T-cell (primary cell): ENCODE results near the gene RIPOR1. TPM values are rescaled to one million over a fixed set of nuclear protein-coding genes. Genes with fewer than 3 reads are reported as not detected.

ENCODE experiments used
- ATAC-seq, 4 experiments: fragments of 200-7000 bp in 3 of 4; fragments of 150-1000 bp in 1 of 4; cut with Tn5 transposase; replicated peaks in 1 of 4; 1 replicate in 3 of 4; 2 replicates in 1 of 4; pipeline ENCODE4 v1.10.0; 2021; ENCODE audit warnings: moderate library complexity in 3 of 4, mild to moderate bottlenecking in 2 of 4, moderate number of reproducible peaks in 1 of 4
- CTCF ChIA-PET, 2 donors: fragments of 300-600 bp; sonication (Branson Sonifier 250); formaldehyde crosslinking; loops; one replicate each; lab custom pipeline; 2022; ENCODE audit warnings: antibody characterized with exemption in 2 of 2; lab: Charles Lee
- POLR2A ChIA-PET, 2 donors: fragments of 300-600 bp; sonication (Branson Sonifier 250); formaldehyde crosslinking; loops; one replicate each; lab custom pipeline; 2022; ENCODE audit warnings: antibody characterized with exemption in 2 of 2; lab: Charles Lee
- DNase-seq, 35 experiments: peaks; one replicate each; pipeline versions ENCODE4 v3.0.0 to v3.0.0-alpha.2; 2013 to 2023
- H3K27ac ChIP-seq: one replicate; pipeline ENCODE4 v1.5.1; 2013; ENCODE audit warnings: low read length
- H3K27me3 ChIP-seq, 2 experiments: replicated peaks in 1 of 2; 1 replicate in 1 of 2; 2 replicates in 1 of 2; pipeline versions ENCODE4 v1.6.1 to v1.7.0; 2013; ENCODE audit warnings: low read length in 1 of 2, mixed read lengths in 1 of 2; ENCODE audit not compliant: control insufficient read depth in 2 of 2, insufficient read depth in 2 of 2; ENCODE audit errors: extremely low read depth in 1 of 2
- H3K36me3 ChIP-seq, 2 donors: 1 replicate in 1 of 2; 2 replicates in 1 of 2; pipeline versions ENCODE4 v1.6.1 to v1.7.0; 2013; ENCODE audit warnings: low read length in 1 of 2; ENCODE audit not compliant: control insufficient read depth in 2 of 2, insufficient read depth in 1 of 2; ENCODE audit errors: extremely low read depth in 1 of 2
- H3K4me1 ChIP-seq, 2 experiments: 1 replicate in 1 of 2; 2 replicates in 1 of 2; pipeline versions ENCODE4 v1.6.1 to v1.7.0; 2013; ENCODE audit warnings: low read length in 2 of 2, mixed read lengths in 1 of 2; ENCODE audit not compliant: insufficient read depth in 2 of 2, control insufficient read depth in 1 of 2; ENCODE audit errors: extremely low read depth in 1 of 2
- H3K4me3 ChIP-seq, 2 donors: 1 replicate in 1 of 2; 2 replicates in 1 of 2; pipeline versions ENCODE4 v1.5.1 to v1.7.0; 2013; ENCODE audit warnings: mild to moderate bottlenecking in 2 of 2, low read length in 1 of 2, moderate library complexity in 1 of 2; ENCODE audit not compliant: control insufficient read depth in 1 of 2; ENCODE audit errors: extremely low read depth in 1 of 2
- H3K9me3 ChIP-seq: 2 replicates; pipeline ENCODE4 v1.7.0; 2013
- H3K27ac Mint-ChIP-seq, 2 donors: one replicate each; pipeline ENCODE4 v1.8.0; 2020 to 2021; ENCODE audit warnings: mild to moderate bottlenecking in 2 of 2, mixed read lengths in 2 of 2
- H3K27me3 Mint-ChIP-seq, 2 donors: one replicate each; pipeline ENCODE4 v1.8.0; 2021 to 2022; ENCODE audit warnings: mixed read lengths in 2 of 2
- H3K36me3 Mint-ChIP-seq: one replicate; pipeline ENCODE4 v1.8.0; 2021; ENCODE audit warnings: mixed read lengths
- H3K4me1 Mint-ChIP-seq, 3 donors: one replicate each; pipeline ENCODE4 v1.8.0; 2020 to 2022; ENCODE audit warnings: mixed read lengths in 3 of 3, mild to moderate bottlenecking in 1 of 3
- H3K4me3 Mint-ChIP-seq, 3 donors: one replicate each; pipeline ENCODE4 v1.8.0; 2020 to 2022; ENCODE audit warnings: mild to moderate bottlenecking in 3 of 3, mixed read lengths in 3 of 3, moderate library complexity in 3 of 3
- H3K9me3 Mint-ChIP-seq, 3 donors: one replicate each; pipeline ENCODE4 v1.8.0; 2020 to 2022; ENCODE audit warnings: mixed read lengths in 3 of 3
- WGBS: methylation state at CpG from one replicate; pipeline ENCODE4 v1.1.5; 2013; ENCODE audit warnings: missing lambda C conversion rate; ENCODE audit not compliant: insufficient coverage; 5-methylcytosine and 5-hydroxymethylcytosine counted together
- total RNA-seq, 35 experiments: library from RNA in 6 of 35; stranded (reverse) in 6 of 35; fragments of 120-200 nt in 1 of 35; gene quantifications; one replicate each; pipeline versions ENCODE4 v1.2.1 to v1.2.4 and lab custom pipeline; 2013 to 2026

Gene RIPOR1
- total RNA-seq, 5 donors from 2014 or later (not counting 1 experiment from before 2014, with no cell fraction given): 33.9 to 60.7 (median 52.4) TPM

DNA sequence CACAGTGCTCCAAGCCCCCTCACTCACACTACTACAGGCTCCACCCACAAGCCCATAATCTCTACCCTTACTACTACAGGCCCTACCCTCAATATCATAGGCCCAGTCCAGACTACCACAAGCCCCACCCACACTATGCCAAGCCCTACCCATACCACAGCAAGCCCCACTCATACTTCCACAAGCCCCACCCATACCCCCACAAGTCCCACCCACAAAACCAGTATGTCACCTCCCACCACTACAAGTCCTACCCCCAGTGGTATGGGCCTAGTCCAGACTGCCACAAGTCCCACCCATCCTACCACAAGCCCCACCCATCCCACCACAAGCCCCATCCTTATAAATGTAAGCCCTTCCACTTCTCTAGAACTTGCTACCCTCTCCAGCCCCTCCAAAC is 13.8 kb downstream of the RIPOR1 start:
- Histone ChIP-seq H3K36me3 (peaks cover 4 to 34% of the 10 kb centered on the region in 2 donors), H3K27ac (peak overlapping the region; percentile 44), H3K4me1 (peaks cover 5 to 52% of the 10 kb centered on the region in 2 experiments), H3K9me3 (no peaks in the 10 kb centered on the region), H3K27me3 (no peaks in the 10 kb centered on the region), H3K4me3 (no peak overlapping the region)
- peaks cover 9% of the 10 kb centered on the region for H3K36me3 Mint-ChIP-seq
- CTCF ChIA-PET: interaction anchor here in 1 of 2 donors (1.0 kb wide), 1 partner anchor 9 kb away, joined by 4 read pairs; no protein-coding TSS in a partner anchor
- ATAC-seq (peak; percentile 66 to 74 (median 67)), DNase-seq (peak; percentile 32 to 85 (median 75))
- H3K9me3 Mint-ChIP-seq: no peaks in the 10 kb centered on the region
- H3K27me3 Mint-ChIP-seq: no peaks in the 10 kb centered on the region
- H3K27ac Mint-ChIP-seq: peak overlapping the region; percentile 82
- H3K4me1 Mint-ChIP-seq: peaks cover 48 to 58% (median 58%) of the 10 kb centered on the region in 3 donors
- POLR2A ChIA-PET: interaction anchor here in 1 of 2 donors (0.5 kb wide), 1 partner anchor 523 kb away, joined by 7 read pairs; no protein-coding TSS in a partner anchor
- no peak overlapping the region for H3K4me3 Mint-ChIP-seq

GRCh38 chr16:67543036-67543435 is 14.4 kb downstream of the RIPOR1 start:
- Histone ChIP-seq H3K4me3 (no peak overlapping the region), H3K9me3 (no peaks in the 10 kb centered on the region), H3K27ac (no peak overlapping the region), H3K27me3 (no peaks in the 10 kb centered on the region), H3K36me3 (peaks cover 4 to 34% of the 10 kb centered on the region in 2 donors), H3K4me1 (peaks cover 10 to 56% of the 10 kb centered on the region in 2 experiments)
- Mint-ChIP-seq H3K36me3 (peaks cover 12% of the 10 kb centered on the region), H3K9me3 (no peaks in the 10 kb centered on the region), H3K27me3 (no peaks in the 10 kb centered on the region), H3K27ac (peak overlapping the region; percentile 67 to 82), H3K4me1 (peaks cover 54 to 64% (median 64%) of the 10 kb centered on the region in 3 donors), H3K4me3 (no peak overlapping the region)
- ATAC-seq (no peak), DNase-seq (no peak)
- ChIA-PET CTCF (interaction anchor here in 1 of 2 donors (1.4 kb wide), 1 partner anchor 13 kb away, joined by 4 read pairs; no protein-coding TSS in a partner anchor), POLR2A (no interaction called here)
- WGBS: 98% methylated on average over 8 of the region's 8 CpGs

DNA sequence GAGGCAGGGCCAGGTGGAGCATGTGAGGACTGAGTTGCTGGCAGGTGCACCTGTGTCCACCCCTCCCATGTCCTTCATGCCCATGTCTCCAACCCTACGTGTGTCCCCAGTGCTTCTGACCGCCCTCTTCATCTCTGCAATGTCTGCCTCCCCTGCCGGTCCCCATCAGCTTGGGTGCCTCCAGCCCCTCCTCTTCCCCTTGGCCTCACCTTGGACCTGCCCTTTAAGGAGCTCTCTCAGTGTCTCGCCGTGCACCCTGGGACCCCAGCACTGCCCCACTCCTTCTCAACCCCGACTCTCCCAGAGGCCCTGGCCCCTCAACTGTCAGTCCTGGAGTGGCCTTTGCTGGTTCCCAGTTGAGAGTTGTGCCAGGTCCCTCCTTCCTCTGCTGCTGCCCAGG is 15.0 kb downstream of the RIPOR1 start:
- Mint-ChIP-seq H3K36me3 (peaks cover 12% of the 10 kb centered on the region), H3K27ac (peak overlapping the region; percentile 67 to 71), H3K9me3 (no peaks in the 10 kb centered on the region), H3K4me1 (peaks cover 59 to 69% (median 69%) of the 10 kb centered on the region in 3 donors), H3K4me3 (no peak overlapping the region), H3K27me3 (no peaks in the 10 kb centered on the region)
- ChIA-PET POLR2A (interaction anchor here in 1 of 2 donors (0.6 kb wide), 1 partner anchor 15 kb away, joined by 3 read pairs; no protein-coding TSS in a partner anchor), CTCF (interaction anchor here (1.0 to 1.4 kb wide), 3 partner anchors 11 to 19 kb away, joined by 3 to 4 read pairs (median 3); no protein-coding TSS in a partner anchor)
- no peaks in the 10 kb centered on the region for H3K27me3 ChIP-seq
- H3K27ac ChIP-seq: no peak overlapping the region
- H3K36me3 ChIP-seq: peaks cover 4 to 34% of the 10 kb centered on the region in 2 donors
- no peak overlapping the region for H3K4me3 ChIP-seq
- ATAC-seq (no peak), DNase-seq (no peak)
- H3K4me1 ChIP-seq: peaks cover 16 to 56% of the 10 kb centered on the region in 2 experiments
- H3K9me3 ChIP-seq: no peaks in the 10 kb centered on the region
- 96% methylated on average over 6 of the region's 6 CpGs for WGBS

DNA sequence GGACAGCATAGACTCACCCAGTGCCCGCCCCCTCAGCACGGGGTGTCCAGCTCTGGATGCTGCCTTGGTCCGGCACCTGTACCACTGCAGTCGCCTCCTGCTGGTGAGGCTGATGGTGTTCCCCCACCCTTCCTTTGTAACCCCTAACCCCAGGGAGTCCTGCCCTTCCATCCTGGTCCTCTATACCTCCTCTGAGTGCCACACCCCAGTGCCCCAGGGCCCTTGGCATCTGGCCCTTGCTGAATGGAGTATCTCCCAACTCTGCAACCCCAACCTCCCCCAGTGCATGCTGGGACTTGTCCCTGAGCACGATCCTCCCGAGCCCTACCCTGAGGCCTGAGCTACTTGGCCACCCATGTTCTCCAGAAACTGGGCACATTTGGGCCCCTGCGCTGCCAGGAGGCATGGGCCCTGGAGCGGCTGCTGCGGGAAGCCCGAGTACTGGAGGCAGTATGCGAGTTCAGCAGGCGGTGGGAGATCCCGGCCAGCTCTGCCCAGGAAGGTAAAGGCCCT is 15.8 kb downstream of the RIPOR1 start:
- CTCF ChIA-PET: interaction anchor here (0.6 to 1.6 kb wide), 7 partner anchors 12 to 99 kb away, joined by 3 to 6 read pairs (median 3); no protein-coding TSS in a partner anchor

DNA sequence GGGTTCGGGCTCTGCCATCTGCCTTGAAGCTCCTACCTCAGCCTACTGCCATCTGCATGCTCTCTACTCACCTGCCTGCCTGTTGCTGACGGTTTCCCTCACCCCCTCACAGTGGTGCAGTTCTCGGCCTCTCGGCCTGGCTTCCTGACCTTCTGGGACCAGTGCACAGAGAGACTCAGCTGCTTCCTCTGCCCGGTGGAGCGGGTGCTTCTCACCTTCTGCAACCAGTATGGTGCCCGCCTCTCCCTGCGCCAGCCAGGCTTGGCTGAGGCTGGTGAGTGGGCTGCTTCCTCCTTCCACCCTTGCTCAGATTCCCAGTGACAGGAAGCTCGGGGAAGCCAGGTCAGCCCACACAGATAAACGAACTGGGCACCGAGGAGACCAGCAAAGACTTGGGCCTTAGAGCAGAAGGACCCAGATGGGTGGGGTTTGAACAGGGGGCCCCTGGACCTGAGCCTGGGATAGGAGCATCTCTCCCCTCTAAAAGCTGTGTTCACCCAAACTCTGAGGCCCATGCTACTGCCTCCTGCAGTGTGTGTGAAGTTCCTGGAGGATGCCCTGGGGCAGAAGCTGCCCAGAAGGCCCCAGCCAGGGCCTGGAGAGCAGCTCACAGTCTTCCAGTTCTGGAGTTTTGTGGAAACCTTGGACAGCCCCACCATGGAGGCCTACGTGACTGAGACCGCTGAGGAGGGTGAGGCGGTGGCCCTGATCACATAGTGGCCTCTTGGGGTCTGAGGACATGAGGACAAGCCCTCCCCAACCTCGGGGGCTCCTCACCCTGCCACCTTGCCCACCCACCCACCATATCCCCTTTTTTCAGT is 16.4 kb downstream of the RIPOR1 start:
- POLR2A ChIA-PET: interaction anchor here in 1 of 2 donors (0.5 to 0.6 kb wide), 2 partner anchors 77 to 95 kb away, joined by 3 read pairs; no protein-coding TSS in a partner anchor
- Mint-ChIP-seq H3K9me3 (no peaks in the 10 kb centered on the region), H3K27me3 (no peaks in the 10 kb centered on the region), H3K4me1 (peaks cover 57 to 71% (median 64%) of the 10 kb centered on the region in 3 donors), H3K4me3 (no peak overlapping the region), H3K36me3 (peaks cover 12% of the 10 kb centered on the region), H3K27ac (peak overlapping the region; percentile 44 to 57)
- H3K4me3 ChIP-seq: no peak overlapping the region
- ATAC-seq (no peak), DNase-seq (no peak)
- H3K27ac ChIP-seq: no peak overlapping the region
- 83% methylated on average over 13 of the region's 15 CpGs for WGBS
- H3K9me3 ChIP-seq: no peaks in the 10 kb centered on the region
- H3K27me3 ChIP-seq: no peaks in the 10 kb centered on the region
- peaks cover 16 to 53% of the 10 kb centered on the region in 2 experiments for H3K4me1 ChIP-seq
- CTCF ChIA-PET: interaction anchor here (0.6 to 1.6 kb wide), 8 partner anchors 10 to 104 kb away, joined by 3 to 6 read pairs (median 4); no protein-coding TSS in a partner anchor
- H3K36me3 ChIP-seq: peaks cover 4 to 36% of the 10 kb centered on the region in 2 donors

More for the DNA sequence above, 15.8 kb downstream of the RIPOR1 start:
- Mint-ChIP-seq H3K4me3 (no peak overlapping the region), H3K4me1 (peaks cover 58 to 69% (median 64%) of the 10 kb centered on the region in 3 donors), H3K27ac (peak overlapping the region in 1 of 2 donors; percentile 71), H3K36me3 (peaks cover 12% of the 10 kb centered on the region), H3K9me3 (no peaks in the 10 kb centered on the region), H3K27me3 (no peaks in the 10 kb centered on the region)
- Histone ChIP-seq H3K9me3 (no peaks in the 10 kb centered on the region), H3K27me3 (no peaks in the 10 kb centered on the region), H3K4me1 (peaks cover 16 to 55% of the 10 kb centered on the region in 2 experiments), H3K4me3 (no peak overlapping the region), H3K36me3 (peaks cover 4 to 39% of the 10 kb centered on the region in 2 donors), H3K27ac (no peak overlapping the region)
- DNase-seq (no peak), ATAC-seq (no peak)
- 96% methylated on average over 11 of the region's 13 CpGs for WGBS
- POLR2A ChIA-PET: interaction anchor here in 1 of 2 donors (0.6 kb wide), 1 partner anchor 15 kb away, joined by 3 read pairs; no protein-coding TSS in a partner anchor

DNA sequence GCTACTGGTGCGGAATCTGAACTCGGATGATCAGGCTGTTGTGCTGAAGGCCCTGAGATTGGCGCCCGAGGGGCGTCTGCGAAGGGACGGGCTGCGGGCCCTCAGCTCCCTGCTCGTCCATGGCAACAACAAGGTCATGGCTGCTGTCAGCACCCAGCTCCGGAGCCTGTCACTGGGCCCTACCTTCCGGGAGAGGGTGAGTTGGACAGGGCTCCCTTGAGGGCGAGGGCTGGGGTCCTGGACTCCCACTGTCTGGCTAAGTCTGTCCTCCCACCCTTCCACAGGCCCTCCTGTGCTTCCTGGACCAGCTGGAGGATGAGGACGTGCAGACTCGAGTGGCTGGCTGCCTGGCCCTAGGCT is 17.0 kb downstream of the RIPOR1 start:
- Mint-ChIP-seq H3K27ac (peak overlapping the region in 1 of 2 donors; percentile 28), H3K9me3 (no peaks in the 10 kb centered on the region), H3K4me3 (no peak overlapping the region), H3K4me1 (peaks cover 57 to 72% (median 64%) of the 10 kb centered on the region in 3 donors), H3K27me3 (no peaks in the 10 kb centered on the region), H3K36me3 (peaks cover 10% of the 10 kb centered on the region)
- Histone ChIP-seq H3K27ac (no peak overlapping the region), H3K36me3 (peaks cover 4 to 34% of the 10 kb centered on the region in 2 donors), H3K9me3 (no peaks in the 10 kb centered on the region), H3K4me1 (peaks cover 16 to 53% of the 10 kb centered on the region in 2 experiments), H3K4me3 (no peak overlapping the region), H3K27me3 (no peaks in the 10 kb centered on the region)
- ChIA-PET POLR2A (interaction anchor here in 1 of 2 donors (0.5 to 0.6 kb wide), 2 partner anchors 77 to 95 kb away, joined by 3 read pairs; no protein-coding TSS in a partner anchor), CTCF (interaction anchor here (0.7 to 1.6 kb wide), 6 partner anchors 10 to 1642 kb away, joined by 4 to 6 read pairs (median 4); partner anchors contain the start of gene SNTB2 (in 1 of the 2))
- 96% methylated on average over 12 of the region's 14 CpGs for WGBS
- ATAC-seq: no peak
- DNase-seq: no peak
